Measurements from ENCODE around the gene RHCG.
A peak's percentile ranks its signal among the peaks of the same experiment; 100 is the strongest.

Gene RHCG

DNA sequence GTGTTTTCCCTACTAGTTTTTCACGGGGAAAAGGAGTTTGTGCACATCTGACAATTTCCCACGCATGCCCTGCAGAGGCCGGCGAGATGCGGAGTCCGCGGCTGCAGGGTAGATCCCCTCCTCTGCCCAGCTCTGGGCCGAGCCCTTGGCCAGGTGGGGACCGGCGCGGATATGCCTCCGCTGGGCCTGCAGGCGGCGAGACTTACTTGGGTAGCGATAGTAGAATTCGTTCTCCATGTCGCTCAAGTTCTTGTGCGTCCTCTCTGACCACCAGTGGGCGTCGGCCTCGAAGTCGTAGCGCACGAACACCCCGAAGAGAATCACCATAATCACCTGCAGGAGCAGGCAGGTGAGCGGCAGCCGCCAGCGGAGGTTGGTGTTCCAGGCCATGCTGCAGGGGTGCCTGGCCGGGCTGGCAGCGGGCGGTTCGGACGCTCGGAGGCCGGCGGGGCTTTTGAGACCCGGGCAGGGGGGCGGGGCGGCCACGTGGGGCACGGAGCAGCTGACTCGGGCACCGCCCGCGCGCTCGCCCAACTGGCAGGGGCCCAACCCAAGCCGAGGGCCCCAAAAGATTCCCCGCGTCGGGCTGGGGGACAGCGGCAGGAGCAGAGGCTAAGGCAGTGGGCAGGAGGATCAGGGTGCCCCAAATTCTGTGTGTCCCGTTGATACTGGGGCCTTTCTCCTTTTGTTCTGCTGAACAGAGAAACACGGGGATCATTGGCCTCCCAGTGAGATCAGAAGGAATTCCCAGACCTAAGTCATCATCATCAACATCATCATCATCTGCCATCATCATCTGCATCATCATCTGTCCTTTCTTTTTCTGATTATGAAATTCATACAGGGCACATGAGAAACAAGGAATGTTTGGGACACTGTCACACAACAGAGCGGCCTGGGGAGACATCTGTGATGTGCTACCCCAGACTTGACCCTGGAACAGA, at the start of gene RHCG:
Gene RHCG, minus strand, starts transcription at position 429 of the 944 bp plus-strand sequence. Its CDS starts 39 bp downstream, at position 390.
- peak; percentile 45 to 55 for DNase-seq
- TF ChIP-seq POLR2A (IDR thresholded peaks at IDR 0.05; ENCODE audit: low read length) (no peak), GATA1 (IDR thresholded peaks at IDR 0.05; ENCODE audit: low read depth, low read length) (no peak)

GRCh38 chr15:89543389-89543788, 47.0 kb upstream of the RHCG start:
- DNase-seq: no peak
- TF ChIP-seq POLR2A (IDR thresholded peaks at IDR 0.05; ENCODE audit: low read length) (no peak), GATA1 (IDR thresholded peaks at IDR 0.05; ENCODE audit: low read depth, low read length) (no peak)

DNA sequence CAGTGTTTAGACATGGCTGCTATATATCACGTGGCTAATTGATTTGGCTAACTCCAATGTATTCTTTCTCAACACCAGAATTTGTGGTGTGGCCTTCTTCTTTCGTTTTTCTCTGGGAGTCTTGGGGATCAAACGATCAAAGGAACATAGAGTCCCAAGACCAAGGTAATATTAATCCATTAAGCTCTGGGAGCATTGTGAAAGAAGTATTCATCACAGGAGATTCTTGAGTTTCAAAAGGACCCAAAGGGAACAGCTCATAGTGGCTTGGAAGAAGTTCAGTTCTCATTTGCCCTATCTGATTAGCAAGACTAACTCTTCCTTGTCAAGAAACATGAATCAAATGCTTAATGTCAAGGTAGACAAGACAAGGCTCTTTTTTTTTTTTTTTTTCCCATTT, 46.0 kb upstream of the RHCG start:
- TF ChIP-seq POLR2A (IDR thresholded peaks at IDR 0.05; ENCODE audit: low read length) (no peak), GATA1 (IDR thresholded peaks at IDR 0.05; ENCODE audit: low read depth, low read length) (no peak)
- no peak for DNase-seq

DNA sequence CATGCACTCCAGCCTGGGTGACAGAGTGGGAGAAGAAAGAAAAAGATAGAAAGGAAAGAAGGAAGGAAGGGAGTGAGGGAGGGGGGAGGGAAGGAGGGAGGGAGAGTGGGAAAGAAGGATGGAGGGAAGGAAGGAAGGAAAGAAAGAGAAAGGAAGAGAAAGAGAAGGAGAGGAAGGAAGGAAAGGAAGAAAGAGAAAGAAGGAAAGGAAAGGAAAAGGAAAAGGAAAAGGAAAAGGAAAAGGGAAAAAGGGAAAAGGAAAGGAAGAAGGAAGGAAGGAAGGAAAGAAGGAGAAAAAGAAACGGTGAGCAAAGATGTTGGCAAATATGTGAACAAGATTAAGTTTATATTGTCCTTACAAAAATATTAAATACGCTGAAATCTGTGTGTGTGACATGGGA, 42.6 kb upstream of the RHCG start:
- TF ChIP-seq POLR2A (IDR thresholded peaks at IDR 0.05; ENCODE audit: low read length) (no peak), GATA1 (IDR thresholded peaks at IDR 0.05; ENCODE audit: low read depth, low read length) (no peak)
- no peak for DNase-seq

- TF ChIP-seq GATA1 (IDR thresholded peaks at IDR 0.05; ENCODE audit: low read depth, low read length) (no peak), POLR2A (IDR thresholded peaks at IDR 0.05; ENCODE audit: low read length) (no peak)
- no peak for DNase-seq
Observed at GRCh38 chr15:89533861-89534544, 37.6 kb upstream of the RHCG start.

GRCh38 chr15:89531796-89532537, 35.6 kb upstream of the RHCG start:
- no peak for DNase-seq
- TF ChIP-seq GATA1 (IDR thresholded peaks at IDR 0.05; ENCODE audit: low read depth, low read length) (no peak), POLR2A (IDR thresholded peaks at IDR 0.05; ENCODE audit: low read length) (no peak)

DNA sequence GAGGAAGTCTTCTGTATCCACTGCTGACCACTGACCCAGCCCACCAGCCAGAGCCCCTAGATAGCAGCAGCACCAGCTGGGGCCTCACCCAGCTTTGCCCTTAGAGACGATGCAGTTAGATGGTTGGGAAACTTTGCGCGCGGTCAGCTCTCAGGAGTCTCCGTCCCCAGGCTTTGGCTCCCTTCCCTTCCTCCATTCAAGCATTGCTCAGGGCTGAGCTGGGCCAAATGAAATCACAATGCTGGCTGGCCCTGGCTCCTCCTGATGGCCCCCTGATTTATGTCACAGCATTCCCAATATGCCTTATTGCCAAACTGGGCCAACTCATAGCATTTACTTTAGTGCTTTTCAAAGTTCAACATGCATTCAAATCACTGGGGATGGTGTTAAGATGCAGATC, 34.6 kb upstream of the RHCG start:
- TF ChIP-seq POLR2A (IDR thresholded peaks at IDR 0.05; ENCODE audit: low read length) (no peak), GATA1 (IDR thresholded peaks at IDR 0.05; ENCODE audit: low read depth, low read length) (no peak)

GRCh38 chr15:89528757-89529352, 32.5 kb upstream of the RHCG start:
- no peak for DNase-seq
- no peak for TF ChIP-seq GATA1 (IDR thresholded peaks at IDR 0.05; ENCODE audit: low read depth, low read length)
- no peak for TF ChIP-seq POLR2A (IDR thresholded peaks at IDR 0.05; ENCODE audit: low read length)

More for the DNA sequence above, 34.6 kb upstream of the RHCG start:
- DNase-seq: no peak

- TF ChIP-seq POLR2A (IDR thresholded peaks at IDR 0.05; ENCODE audit: low read length) (no peak), GATA1 (IDR thresholded peaks at IDR 0.05; ENCODE audit: low read depth, low read length) (no peak)
- DNase-seq: no peak
Observed at GRCh38 chr15:89526601-89527441, 30.4 kb upstream of the RHCG start.

DNA sequence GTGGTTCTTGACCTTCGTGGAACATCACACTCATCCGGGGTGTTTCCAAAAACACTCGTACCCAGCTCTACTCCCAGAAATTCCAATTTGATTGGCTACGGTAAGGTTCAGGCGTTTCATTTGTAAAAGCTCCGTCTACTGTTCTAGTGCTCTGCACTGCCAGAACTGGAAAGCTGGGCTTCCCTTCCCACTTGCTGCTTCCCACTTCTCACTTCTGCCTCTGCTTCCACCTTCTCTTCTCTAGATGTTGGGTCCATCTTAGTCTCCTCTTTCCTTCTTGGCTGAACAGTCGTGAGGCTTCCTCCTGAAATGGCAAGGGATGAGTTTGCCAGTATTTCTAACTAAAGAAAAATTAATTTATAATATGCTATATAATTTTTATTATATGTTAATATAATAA, 29.8 kb upstream of the RHCG start:
- DNase-seq: no peak
- TF ChIP-seq POLR2A (IDR thresholded peaks at IDR 0.05; ENCODE audit: low read length) (no peak), GATA1 (IDR thresholded peaks at IDR 0.05; ENCODE audit: low read depth, low read length) (no peak)

- DNase-seq: no peak
- no peak for TF ChIP-seq POLR2A (IDR thresholded peaks at IDR 0.05; ENCODE audit: low read length)
- no peak for TF ChIP-seq GATA1 (IDR thresholded peaks at IDR 0.05; ENCODE audit: low read depth, low read length)
Observed at GRCh38 chr15:89524184-89524583, 27.8 kb upstream of the RHCG start.

DNA sequence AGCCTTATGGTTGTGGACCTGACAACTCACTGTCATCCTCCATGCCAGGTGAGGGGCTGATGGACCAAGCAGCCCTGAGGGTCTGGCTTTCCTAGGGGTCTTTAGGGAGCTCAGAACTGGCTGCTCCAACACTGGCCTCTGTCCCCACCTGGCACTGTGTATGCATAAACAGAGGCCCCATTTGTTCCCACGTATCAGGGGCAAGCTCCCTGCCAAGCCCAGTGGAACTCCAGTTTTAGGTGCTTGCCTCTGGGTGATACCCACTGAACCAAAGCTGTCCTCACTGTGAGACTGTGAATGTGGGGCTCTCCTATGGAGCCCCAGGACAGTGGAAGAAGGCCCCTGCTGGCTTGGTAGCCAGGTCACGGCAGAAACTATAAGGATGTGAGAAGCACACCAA, 26.7 kb upstream of the RHCG start:
- no peak for DNase-seq
- TF ChIP-seq POLR2A (IDR thresholded peaks at IDR 0.05; ENCODE audit: low read length): no peak
- TF ChIP-seq GATA1 (IDR thresholded peaks at IDR 0.05; ENCODE audit: low read depth, low read length): no peak

- no peak for TF ChIP-seq GATA1 (IDR thresholded peaks at IDR 0.05; ENCODE audit: low read depth, low read length)
- TF ChIP-seq POLR2A (IDR thresholded peaks at IDR 0.05; ENCODE audit: low read length): no peak
- no peak for DNase-seq
Observed at GRCh38 chr15:89521605-89522004, 25.2 kb upstream of the RHCG start.
